Coronary artery (tissue), 2 donors: ENCODE measurements around the gene SPDYC.

Experiments used
- DNase-seq: peaks from one replicate; pipeline ENCODE4 v3.0.0-alpha.2; 2017; ENCODE audit warnings: low spot score
- H3K27ac ChIP-seq, 2 donors: fragments of 200-600 bp; sonication (generic); one replicate each; pipeline ENCODE4 v1.5.1; 2016 to 2019
- H3K4me3 ChIP-seq: fragments of 200-600 bp; sonication (generic); 2 replicates; pipeline ENCODE4 v1.5.1; 2016; ENCODE audit warnings: mild to moderate bottlenecking, moderate library complexity
- TF ChIP-seq, protein P1 (sequence below): fragments of 200-600 bp; sonication (generic); IDR thresholded peaks from one replicate; pipeline ENCODE4 v1.5.1; 2019; ENCODE audit warnings: antibody characterized with exemption

SPDYC gene

DNA sequence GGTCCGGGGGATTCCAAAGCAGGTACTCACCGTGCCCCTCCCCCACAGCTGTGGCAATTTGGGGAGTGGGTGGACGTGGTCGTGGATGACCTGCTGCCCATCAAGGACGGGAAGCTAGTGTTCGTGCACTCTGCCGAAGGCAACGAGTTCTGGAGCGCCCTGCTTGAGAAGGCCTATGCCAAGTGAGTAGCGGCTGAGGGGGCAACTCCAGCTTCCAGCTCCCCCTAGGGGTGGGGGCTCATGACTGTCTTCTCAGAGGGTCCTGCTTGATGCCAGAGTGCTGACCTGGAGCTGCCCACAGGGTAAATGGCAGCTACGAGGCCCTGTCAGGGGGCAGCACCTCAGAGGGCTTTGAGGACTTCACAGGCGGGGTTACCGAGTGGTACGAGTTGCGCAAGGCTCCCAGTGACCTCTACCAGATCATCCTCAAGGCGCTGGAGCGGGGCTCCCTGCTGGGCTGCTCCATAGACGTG lies 15.9 kb downstream of the SPDYC start:
- no peak for DNase-seq
- Histone ChIP-seq H3K27ac (no peak overlapping the region), H3K4me3 (no peak overlapping the region)
- TF ChIP-seq, protein P1, sequence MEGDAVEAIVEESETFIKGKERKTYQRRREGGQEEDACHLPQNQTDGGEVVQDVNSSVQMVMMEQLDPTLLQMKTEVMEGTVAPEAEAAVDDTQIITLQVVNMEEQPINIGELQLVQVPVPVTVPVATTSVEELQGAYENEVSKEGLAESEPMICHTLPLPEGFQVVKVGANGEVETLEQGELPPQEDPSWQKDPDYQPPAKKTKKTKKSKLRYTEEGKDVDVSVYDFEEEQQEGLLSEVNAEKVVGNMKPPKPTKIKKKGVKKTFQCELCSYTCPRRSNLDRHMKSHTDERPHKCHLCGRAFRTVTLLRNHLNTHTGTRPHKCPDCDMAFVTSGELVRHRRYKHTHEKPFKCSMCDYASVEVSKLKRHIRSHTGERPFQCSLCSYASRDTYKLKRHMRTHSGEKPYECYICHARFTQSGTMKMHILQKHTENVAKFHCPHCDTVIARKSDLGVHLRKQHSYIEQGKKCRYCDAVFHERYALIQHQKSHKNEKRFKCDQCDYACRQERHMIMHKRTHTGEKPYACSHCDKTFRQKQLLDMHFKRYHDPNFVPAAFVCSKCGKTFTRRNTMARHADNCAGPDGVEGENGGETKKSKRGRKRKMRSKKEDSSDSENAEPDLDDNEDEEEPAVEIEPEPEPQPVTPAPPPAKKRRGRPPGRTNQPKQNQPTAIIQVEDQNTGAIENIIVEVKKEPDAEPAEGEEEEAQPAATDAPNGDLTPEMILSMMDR, result no peak

GRCh38 chr11:65186701-65187100 lies 16.7 kb downstream of the SPDYC start:
- DNase-seq, result no peak
- TF ChIP-seq, protein P1, result no peak
- no peak overlapping the region for H3K4me3 ChIP-seq
- H3K27ac ChIP-seq, result no peak overlapping the region

GRCh38 chr11:65187146-65187675 lies 17.2 kb downstream of the SPDYC start:
- TF ChIP-seq, protein P1, result no peak

DNA sequence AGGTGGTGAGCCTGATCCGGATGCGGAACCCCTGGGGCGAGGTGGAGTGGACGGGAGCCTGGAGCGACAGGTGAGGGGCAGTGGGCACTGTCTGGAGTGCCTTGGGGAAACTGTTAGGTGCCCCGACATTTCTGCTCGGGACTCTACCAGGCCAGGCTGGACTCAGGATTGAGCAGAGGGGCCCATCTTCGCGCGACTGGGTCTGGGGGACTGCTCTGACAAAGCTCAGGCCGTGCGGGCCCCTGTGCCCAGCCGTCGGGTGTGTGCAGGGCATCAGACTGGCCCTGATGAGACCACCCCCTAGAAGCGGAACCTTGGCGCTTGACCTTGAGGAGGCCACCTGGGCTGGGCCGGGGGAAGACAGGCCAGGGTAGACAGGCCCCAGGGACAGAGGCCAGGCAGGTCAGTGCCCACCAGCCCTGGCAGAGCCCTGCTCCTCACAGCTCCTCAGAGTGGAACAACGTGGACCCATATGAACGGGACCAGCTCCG lies 18.0 kb downstream of the SPDYC start:
- H3K27ac ChIP-seq, result no peak overlapping the region
- no peak for DNase-seq
- TF ChIP-seq, protein P1, result no peak
- no peak overlapping the region for H3K4me3 ChIP-seq

More at GRCh38 chr11:65187146-65187675, 17.2 kb downstream of the SPDYC start:
- no peak overlapping the region for H3K4me3 ChIP-seq
- no peak for DNase-seq
- H3K27ac ChIP-seq, result no peak overlapping the region

- Histone ChIP-seq H3K27ac (no peak overlapping the region), H3K4me3 (no peak overlapping the region)
- TF ChIP-seq, protein P1, result no peak
- no peak for DNase-seq
Measured at GRCh38 chr11:65188486-65188885, 18.5 kb downstream of the SPDYC start.

- Histone ChIP-seq H3K27ac (no peak overlapping the region), H3K4me3 (no peak overlapping the region)
- DNase-seq, result no peak
- TF ChIP-seq, protein P1, result no peak
Measured at GRCh38 chr11:65189191-65189590, 19.2 kb downstream of the SPDYC start.

- no peak for DNase-seq
- H3K4me3 ChIP-seq, result no peak overlapping the region
- TF ChIP-seq, protein P1, result no peak
- no peak overlapping the region for H3K27ac ChIP-seq
Measured at GRCh38 chr11:65194564-65194963, 24.5 kb downstream of the SPDYC start.
